ENCODE measurements around the gene DDX27.

Gene DDX27

GRCh38 chr20:49203746-49204145, 15.5 kb upstream of the DDX27 start:
- DNase-seq (ENCODE audit: low read depth) = no peak
- in situ Hi-C loops (cut with HindIII; ENCODE audit: low sequenced_read_pairs) = no loop called here
- TF ChIP-seq CTCF (IDR thresholded peaks at IDR 0.05; ENCODE audit: low read depth, low read length, missing control alignments) = no peak
- no peak overlapping the region for H3K4me3 ChIP-seq (ENCODE audit: low read depth, low read length)

- no peak overlapping the region for H3K4me3 ChIP-seq (ENCODE audit: low read depth, low read length)
- no peak for DNase-seq (ENCODE audit: low read depth)
- in situ Hi-C loops (cut with HindIII; ENCODE audit: low sequenced_read_pairs) = no loop called here
- TF ChIP-seq CTCF (IDR thresholded peaks at IDR 0.05; ENCODE audit: low read depth, low read length, missing control alignments) = no peak
Observed at GRCh38 chr20:49207076-49207475, 12.1 kb upstream of the DDX27 start.

DNA sequence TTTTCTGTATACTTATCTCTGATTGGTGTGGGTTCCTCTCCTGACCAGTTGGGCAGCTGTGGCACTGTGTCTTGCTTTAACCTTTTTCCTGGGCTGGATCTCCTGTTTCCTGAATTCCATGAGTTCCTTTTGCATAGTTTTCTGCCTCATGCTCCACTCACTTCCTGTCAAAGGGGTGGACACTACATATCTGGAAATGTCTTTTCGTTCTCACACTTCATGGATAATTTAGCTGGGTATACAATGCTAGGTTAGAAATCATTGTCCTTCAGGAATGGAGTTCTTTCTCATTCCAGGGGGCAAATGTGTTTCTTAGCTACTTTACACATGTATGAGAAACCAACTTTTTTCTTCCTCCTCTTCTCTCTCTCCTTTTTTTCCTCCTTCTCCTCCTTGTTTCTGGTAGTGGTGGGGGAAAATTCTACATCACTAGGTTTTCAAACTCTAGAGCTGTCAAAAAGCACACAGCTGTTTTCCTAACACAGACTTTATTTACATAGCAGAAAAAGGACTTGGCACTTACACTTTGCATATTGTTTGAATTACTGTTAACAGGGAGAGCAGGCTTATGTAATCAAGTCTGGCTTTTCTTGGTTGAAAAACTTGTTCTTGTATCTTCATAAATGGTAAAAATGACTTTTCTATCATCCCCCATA, 9.0 kb upstream of the DDX27 start:
- DNase-seq (ENCODE audit: low read depth) = no peak
- in situ Hi-C loops (cut with HindIII; ENCODE audit: low sequenced_read_pairs) = no loop called here
- TF ChIP-seq CTCF (IDR thresholded peaks at IDR 0.05; ENCODE audit: low read depth, low read length, missing control alignments) = no peak

GRCh38 chr20:49210757-49211110, 8.5 kb upstream of the DDX27 start:
- DNase-seq (ENCODE audit: low read depth) = no peak
- in situ Hi-C loops (cut with HindIII; ENCODE audit: low sequenced_read_pairs) = no loop called here
- no peak overlapping the region for H3K4me3 ChIP-seq (ENCODE audit: low read depth, low read length)
- TF ChIP-seq CTCF (IDR thresholded peaks at IDR 0.05; ENCODE audit: low read depth, low read length, missing control alignments) = no peak

More for the DNA sequence above, 9.0 kb upstream of the DDX27 start:
- no peak overlapping the region for H3K4me3 ChIP-seq (ENCODE audit: low read depth, low read length)

DNA sequence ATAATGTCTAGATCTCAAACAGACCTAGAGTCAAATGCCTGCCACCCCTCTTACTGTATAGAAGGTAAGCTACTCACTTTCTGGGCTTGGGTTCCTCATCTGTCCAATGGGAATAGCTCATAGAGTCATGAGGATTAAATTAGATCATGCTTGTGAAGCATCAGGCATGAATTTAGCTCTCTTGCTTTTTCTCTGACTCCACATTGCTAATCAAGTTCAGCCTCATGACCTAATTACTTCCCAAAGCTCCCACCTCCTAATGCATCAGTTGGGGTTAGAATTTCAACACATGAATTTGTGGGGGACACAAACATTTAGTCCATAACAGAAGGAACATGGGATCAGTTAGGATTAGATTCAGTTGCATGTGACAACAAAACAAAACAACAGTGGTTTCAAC, 4.6 kb upstream of the DDX27 start:
- in situ Hi-C loops (cut with HindIII; ENCODE audit: low sequenced_read_pairs) = no loop called here
- no peak for TF ChIP-seq CTCF (IDR thresholded peaks at IDR 0.05; ENCODE audit: low read depth, low read length, missing control alignments)
- H3K4me3 ChIP-seq (ENCODE audit: low read depth, low read length) = no peak overlapping the region
- DNase-seq (ENCODE audit: low read depth) = no peak

DNA sequence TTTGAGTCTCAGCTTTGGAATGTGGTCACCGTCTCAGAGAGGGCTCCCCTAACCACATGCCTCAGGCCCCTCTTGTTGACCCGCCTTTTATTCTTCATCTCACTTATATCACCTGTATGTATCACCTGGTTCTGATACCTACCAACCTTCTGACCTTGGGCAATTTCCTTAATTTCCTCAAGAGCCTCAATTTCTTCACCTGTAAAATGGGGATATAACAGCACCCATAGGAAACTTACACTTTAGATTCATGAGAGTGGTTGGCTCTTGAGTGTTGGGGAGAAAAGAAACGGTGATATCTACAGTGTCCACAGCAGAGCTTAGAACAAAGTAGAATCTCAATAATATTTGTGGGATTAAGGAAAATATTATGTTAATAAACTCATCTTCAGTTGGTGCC, 4.0 kb upstream of the DDX27 start:
- no peak for DNase-seq (ENCODE audit: low read depth)
- in situ Hi-C loops (cut with HindIII; ENCODE audit: low sequenced_read_pairs) = no loop called here
- TF ChIP-seq CTCF (IDR thresholded peaks at IDR 0.05; ENCODE audit: low read depth, low read length, missing control alignments) = no peak
- H3K4me3 ChIP-seq (ENCODE audit: low read depth, low read length) = no peak overlapping the region
